HTR-8/SVneo (cell line): ENCODE measurements around the gene NUDT9.
A peak's percentile ranks its signal among the peaks of the same experiment; 100 is the strongest.
"Not testable (repeated sequence)": the region's sequence is repeated elsewhere in the genome, so short reads cannot be mapped to it uniquely, and the experiment has no call there.

Experiments used
- DNase-seq: peaks from one replicate; pipeline ENCODE4 v3.0.0; 2011; ENCODE audit warnings: low spot score, mixed read lengths; ENCODE audit not compliant: insufficient read length
- FAIRE-seq: peaks from 2 replicates; lab custom pipeline; 2011; peaks lifted over from hg19 to GRCh38; lab: Jason Lieb, UNC

NUDT9 gene

DNA sequence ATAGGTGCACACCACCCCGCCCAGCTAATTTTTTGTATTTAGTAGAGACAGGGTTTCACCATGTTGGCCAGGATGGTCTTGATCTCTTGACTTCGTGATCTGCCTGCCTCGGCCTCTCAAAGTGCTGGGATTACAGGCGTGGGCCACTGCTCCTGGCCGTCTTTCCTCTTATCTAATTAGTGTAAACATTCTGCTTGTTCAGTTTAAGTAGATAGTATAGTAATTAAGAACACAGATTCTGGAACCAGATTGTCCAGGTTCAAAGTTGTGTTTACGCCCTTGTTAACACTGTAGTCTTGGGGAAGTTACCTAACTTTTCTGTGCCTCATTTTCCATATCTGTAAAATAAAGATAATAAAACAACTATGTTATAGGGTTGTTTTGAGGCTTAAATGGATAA is 24.0 kb downstream of the NUDT9 start:
- DNase-seq, FAIRE-seq: not testable (repeated sequence)

DNA sequence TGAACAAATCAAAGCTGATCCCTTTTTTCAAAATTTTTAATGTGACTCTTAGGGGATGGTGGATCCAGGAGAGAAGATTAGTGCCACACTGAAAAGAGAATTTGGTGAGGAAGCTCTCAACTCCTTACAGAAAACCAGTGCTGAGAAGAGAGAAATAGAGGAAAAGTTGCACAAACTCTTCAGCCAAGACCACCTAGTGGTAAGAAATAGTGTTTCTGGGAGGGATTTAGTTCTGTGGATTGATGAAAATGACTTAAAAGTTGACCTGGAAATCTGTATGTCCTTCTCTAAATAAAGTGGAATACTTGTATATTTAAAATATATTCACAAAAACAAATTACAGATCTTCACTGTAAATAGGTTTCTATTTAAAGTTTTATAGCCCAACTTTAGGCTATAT is 29.2 kb downstream of the NUDT9 start:
- FAIRE-seq (no peak), DNase-seq (no peak)

DNA sequence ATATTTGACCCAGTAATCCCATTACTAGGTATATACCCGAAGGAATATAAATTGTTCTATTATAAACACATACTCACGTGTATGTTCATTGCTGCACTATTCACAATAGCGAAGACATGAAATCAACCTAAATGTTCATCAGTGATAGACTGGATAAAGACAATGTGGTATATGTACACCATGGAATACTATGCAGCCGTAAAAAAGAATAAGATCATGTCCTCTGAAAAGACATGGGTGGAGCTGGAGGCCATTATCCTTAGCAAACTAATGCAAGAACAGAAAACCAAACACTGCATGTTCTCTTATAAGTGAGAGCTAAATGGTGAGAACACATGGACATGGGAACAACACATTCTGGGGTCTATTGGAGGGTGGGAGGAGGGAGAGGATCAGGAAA is 36.5 kb downstream of the NUDT9 start:
- no peak for FAIRE-seq
- DNase-seq = no peak

DNA sequence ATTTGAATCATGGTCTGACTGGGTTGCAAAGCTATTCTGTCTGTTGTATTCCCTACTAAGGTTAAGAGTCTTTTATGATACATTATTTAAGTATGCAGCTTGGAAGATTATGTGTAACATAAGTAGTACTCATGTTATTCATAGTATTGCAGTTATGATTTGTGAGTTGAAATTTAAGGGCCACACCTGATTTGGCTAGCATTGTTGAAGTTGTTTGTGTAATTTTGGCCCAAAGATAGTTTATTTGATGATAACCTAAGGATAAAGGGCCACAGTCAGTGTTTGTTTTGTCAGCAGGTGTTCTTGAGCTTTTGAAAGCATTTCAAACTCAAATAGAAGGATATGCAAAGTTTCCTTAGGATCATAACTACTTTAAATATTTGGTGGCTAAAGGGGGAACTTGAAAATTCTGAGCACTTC is 38.9 kb downstream of the NUDT9 start:
- FAIRE-seq (no peak), DNase-seq (no peak)

DNA sequence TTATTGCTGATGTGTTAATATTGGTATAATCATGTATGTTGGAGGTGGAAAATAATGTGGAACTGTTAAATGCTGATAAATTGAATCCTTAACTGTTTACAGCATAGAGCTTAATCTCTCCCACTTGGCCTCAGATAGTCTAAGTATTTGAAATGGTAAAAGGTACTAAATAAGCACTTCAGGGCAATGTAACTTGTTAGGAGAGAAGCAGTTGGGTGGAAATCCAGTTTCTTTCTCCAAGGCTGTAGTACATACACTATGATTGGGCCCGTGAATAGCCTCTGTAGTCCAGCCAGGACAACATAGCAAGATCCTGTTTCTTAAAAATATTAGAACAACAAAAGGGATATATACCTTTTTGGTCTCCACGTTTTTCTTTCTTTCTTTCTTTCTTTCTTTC is 39.7 kb downstream of the NUDT9 start:
- FAIRE-seq = no peak

DNA sequence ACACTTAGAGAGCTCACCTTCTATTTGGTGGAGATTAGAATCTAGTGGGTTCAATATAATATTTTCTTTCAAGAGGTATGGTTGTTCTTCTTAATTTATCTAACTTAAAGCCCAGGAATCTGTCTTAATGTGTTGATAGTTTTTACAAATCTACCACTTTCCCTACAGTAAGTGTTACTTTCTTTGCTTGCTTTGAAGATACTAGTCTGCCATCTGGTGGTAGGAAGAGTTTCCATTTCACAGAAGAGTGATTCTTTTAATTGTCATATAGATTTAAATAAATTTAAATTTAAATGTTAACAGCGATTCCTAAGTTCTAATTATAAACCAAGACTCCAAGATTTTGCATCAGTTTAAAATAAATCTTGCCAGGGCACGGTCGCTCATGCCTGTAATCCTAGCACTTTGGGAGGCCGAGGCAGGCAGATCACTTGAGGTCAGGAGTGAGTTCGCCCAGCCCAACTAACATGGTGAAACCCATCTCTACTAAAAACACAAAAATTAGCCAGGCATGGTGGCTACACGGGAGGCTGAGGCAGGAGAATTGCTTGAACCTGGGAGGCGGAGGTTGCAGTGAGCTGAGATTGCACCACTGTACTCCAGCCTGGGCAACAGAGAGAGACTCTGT is 43.5 kb downstream of the NUDT9 start:
- DNase-seq (peak; percentile 14), FAIRE-seq (no peak)

More for the DNA sequence above, 39.7 kb downstream of the NUDT9 start:
- no peak for DNase-seq

DNA sequence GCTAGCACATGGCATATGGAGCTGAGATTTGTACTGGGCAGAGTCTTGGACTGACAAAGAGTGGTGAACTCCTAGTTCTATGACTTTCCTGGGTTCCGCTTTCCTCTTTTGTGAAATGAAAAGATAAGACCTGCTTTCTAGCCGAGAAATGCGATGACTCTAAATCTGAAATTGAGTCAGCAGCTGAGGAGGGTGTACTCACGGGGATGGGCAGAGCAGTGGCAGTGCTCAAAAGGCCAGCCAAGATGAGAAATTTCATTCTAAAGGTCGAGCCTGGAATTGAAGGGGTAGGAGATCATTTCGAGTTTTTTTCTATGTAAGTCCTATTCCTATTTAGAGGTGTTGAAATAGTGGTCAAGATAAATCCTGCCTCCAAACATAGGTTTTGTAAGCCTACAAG is 47.0 kb downstream of the NUDT9 start:
- no peak for FAIRE-seq
- DNase-seq = no peak

DNA sequence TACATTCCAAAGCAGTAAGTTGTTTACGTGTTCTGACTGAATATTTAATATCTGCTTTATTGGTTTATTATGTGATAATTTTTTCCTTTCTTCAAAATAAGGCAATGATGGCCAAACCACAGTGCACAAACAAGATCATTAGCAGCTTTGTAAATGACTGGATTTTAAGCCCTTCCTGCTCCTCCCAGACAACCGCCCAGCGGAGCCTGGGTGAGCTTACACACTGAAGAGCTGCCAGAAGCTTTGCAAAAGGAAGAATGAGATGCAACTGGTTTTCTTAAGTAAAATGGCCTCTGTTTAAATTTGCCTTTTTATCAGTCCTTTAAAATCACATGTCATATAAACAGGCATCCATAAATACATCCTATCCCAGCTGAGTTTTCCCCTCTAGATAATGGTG is 54.6 kb downstream of the NUDT9 start:
- no peak for FAIRE-seq
- no peak for DNase-seq

DNA sequence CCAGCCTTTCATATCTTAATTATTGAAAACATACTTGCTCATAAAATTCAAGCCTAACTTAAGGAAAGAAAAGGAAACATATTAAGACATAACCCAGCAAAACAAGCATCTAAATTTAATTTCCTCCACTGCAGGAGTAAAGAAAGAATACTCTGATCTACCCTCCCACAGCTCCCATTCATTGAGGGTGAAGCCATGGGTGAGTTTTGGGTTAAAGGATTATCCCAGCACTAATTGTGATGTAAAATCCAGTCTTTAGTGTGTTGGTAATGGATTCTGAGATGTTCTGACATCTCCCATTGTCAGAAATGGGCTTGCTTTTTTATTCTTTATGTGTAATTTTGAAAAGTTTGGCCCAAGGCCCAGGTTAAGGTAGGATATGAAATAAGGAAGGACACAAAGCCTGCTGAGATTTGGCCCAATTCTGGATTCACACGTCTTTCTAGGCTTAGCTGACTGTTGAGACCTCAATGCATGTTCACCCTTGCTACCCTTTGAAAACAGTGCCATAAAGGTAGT is 56.4 kb downstream of the NUDT9 start:
- FAIRE-seq = no peak
- DNase-seq = no peak

DNA sequence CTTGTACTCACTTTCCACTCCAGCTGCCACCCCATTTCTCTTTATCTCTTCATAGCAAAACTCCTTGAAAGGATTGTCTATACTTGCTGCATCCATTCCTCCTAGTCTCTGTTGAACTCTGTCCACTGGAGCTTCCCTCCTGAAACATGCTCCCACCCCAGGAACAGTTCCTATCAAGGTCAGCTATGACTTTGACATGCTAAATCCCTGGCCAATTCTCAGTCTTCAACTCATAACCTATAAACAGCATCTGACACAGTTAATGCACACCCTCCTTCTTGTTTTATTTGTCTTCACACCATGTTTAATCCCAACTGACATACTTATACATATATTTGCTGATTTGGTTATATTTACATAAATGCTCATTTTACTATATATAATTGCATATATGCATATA is 59.0 kb downstream of the NUDT9 start:
- no peak for DNase-seq

DNA sequence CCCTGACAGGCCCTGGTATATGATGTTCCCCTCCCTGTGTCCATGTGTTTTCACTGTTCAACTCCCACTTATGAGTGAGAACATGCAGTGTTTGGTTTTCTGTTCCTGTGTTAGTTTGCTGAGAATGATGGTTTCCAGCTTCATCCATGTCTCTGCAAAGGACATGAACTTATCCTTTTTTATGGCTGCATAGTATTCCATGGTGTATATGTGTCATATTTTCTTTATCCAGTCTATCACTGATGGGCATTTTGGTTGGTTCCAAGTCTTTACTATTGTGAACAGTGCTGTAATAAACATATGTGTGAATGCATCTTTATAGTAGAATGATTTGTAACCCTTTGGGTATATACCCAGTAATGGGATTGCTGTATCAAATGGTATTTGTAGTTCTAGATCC is 60.9 kb downstream of the NUDT9 start:
- DNase-seq, FAIRE-seq: not testable (repeated sequence)

More for the DNA sequence above, 59.0 kb downstream of the NUDT9 start:
- no peak for FAIRE-seq

DNA sequence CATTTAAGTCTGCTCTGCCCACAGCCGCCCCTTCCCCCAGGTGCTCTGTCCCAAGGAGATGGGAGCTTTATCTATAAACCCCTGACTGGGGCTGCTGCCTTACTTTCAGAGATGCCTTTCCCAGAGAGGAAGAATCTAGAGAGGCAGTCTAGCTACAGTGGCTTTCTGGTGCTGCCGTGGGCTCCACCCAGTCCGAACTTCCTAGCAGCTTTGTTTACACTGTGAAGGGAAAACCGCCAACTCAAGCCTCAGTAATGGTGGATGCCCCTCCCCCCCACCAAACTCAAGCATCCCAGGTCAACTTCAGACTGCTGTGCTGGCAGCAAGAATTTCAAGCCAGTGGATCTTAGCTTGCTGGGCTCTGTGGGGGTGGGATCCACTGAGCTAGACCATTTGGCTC is 66.3 kb downstream of the NUDT9 start:
- FAIRE-seq, DNase-seq: not testable (repeated sequence)

DNA sequence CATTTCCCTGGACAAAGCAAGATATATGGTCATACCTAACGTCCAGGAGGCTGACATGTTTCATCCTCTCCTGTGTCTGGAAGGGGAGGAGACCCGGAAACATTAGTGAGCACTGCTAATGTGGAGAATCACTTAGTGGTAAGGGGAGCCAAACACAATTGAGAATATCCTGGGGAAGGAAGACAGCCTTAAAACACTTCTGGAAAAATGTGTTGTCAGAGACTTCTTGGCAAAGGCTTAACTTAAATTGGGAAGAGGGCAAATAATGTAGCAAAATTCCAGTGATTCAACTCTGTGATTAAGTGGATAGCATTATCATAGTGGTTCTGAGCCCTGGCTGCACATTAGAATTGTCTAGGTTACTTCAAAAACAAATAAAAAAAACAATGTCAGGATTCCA is 67.3 kb downstream of the NUDT9 start:
- FAIRE-seq (no peak), DNase-seq (no peak)

DNA sequence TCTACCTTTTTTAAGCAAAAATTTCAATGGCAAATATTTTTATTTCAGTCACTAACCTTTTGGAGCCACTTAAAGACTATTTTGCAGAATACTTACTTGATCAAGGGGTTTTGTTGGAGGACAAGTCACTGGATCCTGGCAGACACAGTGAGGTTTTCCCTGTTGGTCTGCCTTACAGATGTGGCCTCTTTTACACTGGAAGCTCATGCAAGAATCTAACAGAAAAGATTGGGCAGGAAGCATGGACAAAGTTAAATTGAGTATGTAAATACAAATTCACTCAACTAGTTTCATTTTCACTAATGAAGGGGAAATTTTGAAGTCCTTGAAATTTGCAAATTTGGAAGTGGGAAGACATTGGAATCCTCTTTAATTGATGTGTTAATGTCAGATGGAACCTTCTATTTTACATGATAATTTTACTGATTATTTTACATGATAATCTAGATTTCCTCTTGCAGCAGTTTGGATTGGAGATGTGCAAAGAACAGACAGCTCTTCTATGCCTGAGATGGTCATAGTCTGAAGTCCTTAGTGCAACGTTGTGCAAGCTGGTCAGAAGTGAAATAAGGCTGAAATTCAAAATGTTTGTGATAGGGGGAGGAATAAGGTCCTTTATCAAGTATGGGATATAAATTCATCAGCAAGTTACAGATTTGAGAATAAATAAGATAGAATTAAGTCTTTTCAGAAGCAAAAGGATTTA is 68.4 kb downstream of the NUDT9 start:
- FAIRE-seq (no peak), DNase-seq (no peak)

DNA sequence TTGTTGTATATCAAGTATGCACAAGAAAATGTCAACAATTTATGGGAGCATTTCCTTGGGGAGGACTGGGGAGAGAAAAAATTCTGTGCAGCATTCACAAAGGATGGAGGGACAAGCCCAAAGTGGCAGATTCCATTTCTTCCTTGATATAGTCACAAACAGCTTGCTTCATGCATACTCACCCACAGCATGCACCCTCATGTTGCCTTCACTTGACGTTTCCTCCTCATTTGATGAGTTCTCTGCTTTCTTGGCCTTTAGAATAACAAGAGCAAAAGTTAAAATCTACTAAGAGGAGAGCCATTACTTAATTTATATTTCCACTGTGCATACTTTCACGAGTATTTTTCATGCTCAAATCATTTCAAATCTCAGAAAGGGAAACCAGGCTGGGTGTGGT is 69.1 kb downstream of the NUDT9 start:
- DNase-seq (no peak), FAIRE-seq (no peak)

DNA sequence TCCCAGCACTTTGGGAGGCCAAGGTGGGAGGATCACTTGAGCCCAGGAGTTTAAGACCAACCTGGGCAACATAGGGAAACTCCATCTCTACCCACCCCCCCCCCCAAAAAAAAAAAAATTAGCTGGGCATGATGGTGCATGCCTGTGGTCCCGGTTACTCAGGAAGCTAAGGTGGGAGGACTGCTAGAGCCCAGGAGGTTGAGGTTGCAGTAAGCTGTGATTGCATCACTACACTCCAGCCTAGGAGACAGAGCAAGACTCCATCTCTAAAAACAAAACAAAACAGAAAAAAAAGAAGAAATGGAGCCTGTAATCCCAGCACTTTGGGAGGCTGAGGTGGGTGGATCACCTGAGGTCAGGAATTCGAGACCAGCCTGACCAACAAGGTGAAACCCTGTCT is 69.5 kb downstream of the NUDT9 start:
- DNase-seq, FAIRE-seq: not testable (repeated sequence)

DNA sequence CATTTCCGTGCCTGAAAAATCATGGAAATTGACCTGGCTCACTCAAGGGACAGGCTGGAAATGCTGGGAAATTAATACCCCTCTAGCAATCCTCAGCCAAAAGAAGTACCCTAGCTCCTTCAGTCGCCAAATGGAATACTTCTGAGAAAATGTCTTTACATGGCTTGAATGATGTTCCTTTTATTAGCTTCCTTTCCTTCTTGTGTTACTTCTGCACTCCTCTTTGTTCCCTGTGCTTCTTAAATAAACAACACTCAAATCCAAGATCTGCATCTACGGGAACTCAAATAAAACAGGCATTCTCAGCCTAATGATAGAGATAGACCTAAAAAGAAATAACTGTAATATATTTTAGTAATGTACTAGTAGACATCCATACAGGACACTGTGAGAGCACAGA is 70.7 kb downstream of the NUDT9 start:
- DNase-seq = no peak
- FAIRE-seq = no peak

DNA sequence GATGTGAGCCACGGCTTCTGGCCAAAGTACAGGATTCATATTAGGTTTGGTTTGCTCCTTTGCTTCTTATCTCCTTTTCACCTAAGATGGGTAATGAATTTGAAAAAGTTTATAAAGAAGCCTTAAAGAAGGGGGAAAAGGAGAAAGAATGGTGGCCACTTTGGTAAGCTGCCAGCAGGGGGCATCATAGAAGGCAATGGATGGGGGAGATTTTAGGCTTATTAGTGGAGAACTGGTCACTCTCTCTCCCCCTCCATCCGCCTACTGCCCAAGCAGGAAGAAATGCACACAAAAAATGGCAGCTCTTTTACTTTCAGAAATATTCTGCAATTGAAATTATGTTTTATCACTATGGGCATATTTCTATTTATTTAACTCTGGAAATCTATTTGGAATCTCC is 74.8 kb downstream of the NUDT9 start:
- DNase-seq (no peak), FAIRE-seq (no peak)

DNA sequence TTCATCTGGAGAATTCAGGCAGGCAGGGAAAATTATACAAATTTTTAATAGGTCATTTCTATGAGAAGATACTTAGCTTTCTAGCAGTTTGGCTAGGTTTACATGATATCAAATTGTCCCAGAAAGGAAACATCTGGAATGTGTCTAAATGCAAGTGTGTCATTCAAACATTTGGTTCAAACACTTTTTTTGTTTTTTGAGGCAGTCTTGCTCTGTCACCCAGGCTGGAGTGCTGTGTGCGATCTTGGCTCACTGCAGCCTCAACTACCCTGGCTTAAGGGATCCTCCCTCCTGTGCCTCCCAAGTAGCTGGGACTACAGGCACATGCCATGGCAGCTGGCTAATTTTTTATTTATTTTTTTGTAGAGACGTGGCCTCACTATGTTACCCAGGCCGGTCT is 75.2 kb downstream of the NUDT9 start:
- FAIRE-seq = no peak
- DNase-seq = no peak

DNA sequence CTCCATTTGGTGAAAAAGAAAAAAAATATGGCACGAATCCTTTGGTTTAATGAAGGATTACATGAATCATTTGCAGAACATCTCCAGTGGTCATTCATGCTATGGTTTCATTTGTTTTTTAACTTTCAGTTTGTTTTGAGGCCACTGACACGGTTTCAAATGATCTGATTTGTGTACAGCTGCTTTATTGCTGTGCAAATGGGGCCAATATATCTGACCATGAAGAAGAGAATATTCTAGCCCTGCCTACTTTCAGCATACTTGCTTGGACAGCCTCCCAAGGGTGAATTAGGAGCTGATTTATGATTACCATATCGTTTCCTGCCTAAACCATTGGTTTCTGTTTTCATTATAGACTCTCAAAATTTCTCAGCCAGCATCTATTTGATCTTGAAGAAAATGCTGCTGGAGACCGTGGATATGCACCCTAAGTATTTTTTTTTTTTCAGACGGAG is 76.1 kb downstream of the NUDT9 start:
- no peak for FAIRE-seq
- peak; percentile 1 for DNase-seq

DNA sequence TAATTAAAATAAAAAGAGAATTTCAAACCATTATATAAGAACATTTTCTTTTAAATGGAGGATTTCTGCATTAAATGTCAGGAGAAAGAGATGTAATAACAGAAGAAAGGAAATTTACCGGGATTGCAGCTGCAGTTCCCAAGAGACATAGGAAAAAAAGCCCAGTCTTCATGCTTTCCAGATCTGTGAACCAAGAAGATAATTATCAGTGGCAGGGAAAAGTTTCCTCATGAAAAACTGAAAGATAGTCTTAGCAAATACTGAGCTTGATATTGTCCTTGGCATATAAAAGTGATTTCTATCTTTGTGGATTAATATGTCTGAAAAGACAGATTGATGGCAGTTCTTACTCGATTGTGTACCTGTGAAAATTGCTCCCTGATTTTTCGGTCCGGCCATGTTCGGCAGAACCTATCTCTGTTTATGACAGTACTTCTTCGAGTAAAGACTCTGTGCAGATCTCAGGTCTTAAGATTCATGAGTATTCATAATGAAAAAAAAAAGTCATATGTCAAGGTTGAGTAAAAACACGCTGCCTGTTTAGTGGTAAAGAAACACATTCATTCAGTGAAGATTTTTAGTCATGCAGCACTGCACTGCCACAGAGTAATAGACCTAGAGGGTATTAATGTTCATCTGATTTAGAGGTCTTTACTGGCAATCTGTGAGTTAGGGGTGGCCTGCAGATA is 77.2 kb downstream of the NUDT9 start:
- no peak for FAIRE-seq
- DNase-seq = no peak
